ENCODE measurements around the gene BCCIP. TPM values are rescaled to one million over a fixed set of nuclear protein-coding genes. Genes with fewer than 3 reads are reported as not detected.

BCCIP gene
- 55.9 and 81.5 TPM in 2 replicates for total RNA-seq (ENCODE audit: low replicate concordance)
- long read RNA-seq, transcript BCCIP-203 (8 exons, 1,433 nt) = minor isoform, 42 of 194 reads
- long read RNA-seq, transcript BCCIP-202 (7 exons, 2,337 nt) = minor isoform, 58 of 194 reads
- long read RNA-seq, transcript BCCIP-201 (7 exons, 1,236 nt) = major isoform, 74 of 194 reads
- long read RNA-seq, partial matches to known transcripts = 7 of 194 reads
- long read RNA-seq, other reads (novel, unspliced or antisense) = 13 of 194 reads

- TF ChIP-seq CTCF (conservative IDR thresholded peaks at IDR 0.05) = no peak
- Mint-ChIP-seq H3K4me3 (peak within 1 kb of the TSS; percentile 88), H3K9me3 (no peaks in the 10 kb centered on the region), H3K27me3 (no peaks in the 10 kb centered on the region), H3K4me1 (ENCODE audit: unreplicated experiment) (peaks cover 24% of the 10 kb centered on the region), H3K27ac (peak within 1 kb of the TSS; percentile 87), H3K36me3 (peaks cover 7% of the 10 kb centered on the region)
- peak; percentile 89 for DNase-seq (ENCODE audit: extremely low spot score, unreplicated experiment)
These were observed at the start of gene BCCIP, which contains the start of gene UROS for GRCh38 chr10:125822878-125823662. BCCIP (plus strand) TSS chr10:125823546; CDS start chr10:125823558, 12 bp downstream. UROS (minus strand) TSS chr10:125823258; CDS start chr10:125816499, 6,759 bp downstream.

DNA sequence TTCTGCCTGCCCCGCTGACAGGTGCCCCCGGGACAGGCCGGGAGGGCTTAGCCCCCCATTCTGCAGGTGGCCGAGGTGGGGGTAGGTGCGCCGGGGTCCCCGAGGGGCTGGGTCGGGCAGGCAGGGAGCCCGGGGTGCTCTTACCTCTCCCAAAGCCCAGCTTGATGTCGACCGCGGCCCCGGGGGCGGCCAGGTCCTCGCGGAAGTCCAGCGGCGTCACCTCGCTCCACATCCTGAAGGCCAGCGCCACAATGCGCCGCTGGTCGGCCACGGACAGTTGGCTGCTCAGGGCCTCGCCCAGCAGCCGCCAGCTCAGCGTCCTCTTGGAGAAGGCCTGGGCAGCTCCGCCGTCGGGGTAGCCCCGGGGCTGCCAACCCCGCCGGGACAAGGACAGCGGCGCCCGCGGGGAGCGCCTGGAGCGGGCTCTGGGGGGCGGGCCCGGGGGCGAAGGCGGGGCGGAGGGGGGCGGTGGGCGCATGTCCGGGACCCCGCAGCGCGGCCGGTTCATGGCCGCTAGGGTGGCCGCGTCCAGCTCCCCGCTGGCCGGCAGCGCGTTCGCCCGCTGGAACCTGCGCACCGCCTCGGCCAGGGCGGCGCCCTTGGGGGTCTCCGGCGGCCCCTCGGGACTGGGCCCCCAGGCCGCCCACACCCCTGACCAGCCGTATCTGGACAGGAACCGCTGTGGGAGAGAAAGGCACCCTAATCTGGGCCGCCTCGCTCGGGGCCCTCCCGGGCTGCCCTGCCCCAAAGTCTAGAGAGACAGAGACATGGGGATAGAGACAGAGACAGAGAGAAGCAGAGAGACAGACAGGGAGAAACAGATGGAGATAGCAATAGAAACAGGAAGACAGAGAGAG is 49.4 kb upstream of the BCCIP start:
- Mint-ChIP-seq H3K9me3 (no peaks in the 10 kb centered on the region), H3K4me1 (ENCODE audit: unreplicated experiment) (no peaks in the 10 kb centered on the region), H3K4me3 (no peak overlapping the region), H3K27ac (no peak overlapping the region), H3K27me3 (no peaks in the 10 kb centered on the region), H3K36me3 (no peaks in the 10 kb centered on the region)
- no peak for TF ChIP-seq CTCF (conservative IDR thresholded peaks at IDR 0.05)
- peak; percentile 69 for DNase-seq (ENCODE audit: extremely low spot score, unreplicated experiment)

DNA sequence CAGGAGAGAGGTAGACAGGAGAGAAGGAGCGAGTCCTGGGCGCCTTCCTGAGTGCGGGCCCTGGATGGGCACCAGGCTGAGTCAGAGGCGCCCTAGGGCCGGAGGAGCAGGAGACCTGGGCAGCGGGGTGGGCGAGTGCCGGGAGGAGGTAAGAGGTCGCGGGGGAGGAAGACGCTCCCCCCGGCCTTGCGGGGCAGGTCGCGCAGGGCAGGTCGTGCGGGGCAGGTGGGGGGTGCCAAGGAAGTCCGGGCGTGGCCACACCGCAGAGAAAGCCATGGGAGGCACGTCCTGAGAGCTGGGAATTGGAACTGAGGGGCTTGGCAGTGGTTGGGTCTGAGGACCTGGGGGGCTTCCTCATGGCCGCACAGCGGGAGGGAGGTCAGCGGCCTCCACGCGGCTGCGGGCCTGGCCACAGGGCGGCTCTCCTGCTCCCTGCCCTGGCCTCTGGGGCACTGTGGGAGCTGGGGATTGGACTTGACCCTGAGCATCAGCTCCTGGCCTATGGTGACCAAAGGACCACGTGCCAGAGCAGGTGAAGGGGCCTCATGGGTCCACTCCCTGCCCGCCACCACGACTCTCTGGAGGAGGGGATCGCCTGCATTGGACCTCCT is 48.7 kb upstream of the BCCIP start:
- Mint-ChIP-seq H3K4me1 (ENCODE audit: unreplicated experiment) (no peaks in the 10 kb centered on the region), H3K4me3 (no peak overlapping the region), H3K36me3 (no peaks in the 10 kb centered on the region), H3K27me3 (no peaks in the 10 kb centered on the region), H3K27ac (no peak overlapping the region), H3K9me3 (no peaks in the 10 kb centered on the region)
- TF ChIP-seq CTCF (conservative IDR thresholded peaks at IDR 0.05) = no peak
- peak; percentile 57 for DNase-seq (ENCODE audit: extremely low spot score, unreplicated experiment)

- no peaks in the 10 kb centered on the region for H3K9me3 Mint-ChIP-seq
- TF ChIP-seq CTCF (conservative IDR thresholded peaks at IDR 0.05) = no peak
- H3K27me3 Mint-ChIP-seq = no peaks in the 10 kb centered on the region
- H3K4me1 Mint-ChIP-seq (ENCODE audit: unreplicated experiment) = no peaks in the 10 kb centered on the region
- H3K27ac Mint-ChIP-seq = no peak within 1 kb of the TSS
- H3K36me3 Mint-ChIP-seq = no peaks in the 10 kb centered on the region
- no peak within 1 kb of the TSS for H3K4me3 Mint-ChIP-seq
- peak; percentile 61 for DNase-seq (ENCODE audit: extremely low spot score, unreplicated experiment)
These were observed 47.7 kb upstream of the BCCIP start, which contains the start of gene MMP21 for GRCh38 chr10:125775491-125776106. MMP21 (minus strand) TSS chr10:125775821; CDS start chr10:125775821, 0 bp downstream.

DNA sequence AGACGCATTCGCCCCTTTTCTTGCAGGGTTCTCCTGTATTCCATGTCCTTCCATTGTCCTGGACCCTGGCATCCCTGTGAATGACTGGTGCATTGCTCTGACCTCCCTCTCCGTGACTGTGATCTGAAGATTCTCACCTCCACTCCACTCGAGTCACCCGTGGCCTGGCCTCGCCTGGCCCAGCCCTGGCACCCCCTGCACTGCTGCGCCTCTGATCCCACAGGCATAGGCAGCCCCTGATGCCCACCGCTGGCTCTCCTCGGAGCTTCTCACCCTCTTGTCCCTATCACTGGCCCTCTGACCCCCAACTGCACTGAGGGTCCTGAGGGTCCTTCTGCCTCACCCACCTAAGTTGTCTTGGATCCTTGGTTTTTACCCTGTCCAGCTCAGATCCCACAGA is 45.5 kb upstream of the BCCIP start:
- Mint-ChIP-seq H3K4me1 (ENCODE audit: unreplicated experiment) (no peaks in the 10 kb centered on the region), H3K27ac (no peak overlapping the region), H3K36me3 (no peaks in the 10 kb centered on the region), H3K9me3 (no peaks in the 10 kb centered on the region), H3K27me3 (no peaks in the 10 kb centered on the region), H3K4me3 (no peak overlapping the region)
- no peak for TF ChIP-seq CTCF (conservative IDR thresholded peaks at IDR 0.05)
- DNase-seq (ENCODE audit: extremely low spot score, unreplicated experiment) = peak; percentile 51

All from type B pancreatic cell (in vitro differentiated cells).